WTC11 (cell line): ENCODE results near the gene TSPAN9.
A peak's percentile ranks its signal among the peaks of the same experiment; 100 is the strongest.

ENCODE experiments used
- CTCF ChIP-seq: fragments of 200-600 bp; IDR thresholded peaks from 2 replicates; pipeline ENCODE4 v1.8.0; 2022; ENCODE audit warnings: antibody characterized with exemption
- TF ChIP-seq, protein P1 (sequence below): sonication (generic); formaldehyde crosslinking; IDR thresholded peaks from 2 replicates; pipeline ENCODE4 v1.8.1; 2022; ENCODE audit warnings: mild to moderate bottlenecking, missing genetic modification reagents, moderate library complexity, borderline replicate concordance

DNA sequence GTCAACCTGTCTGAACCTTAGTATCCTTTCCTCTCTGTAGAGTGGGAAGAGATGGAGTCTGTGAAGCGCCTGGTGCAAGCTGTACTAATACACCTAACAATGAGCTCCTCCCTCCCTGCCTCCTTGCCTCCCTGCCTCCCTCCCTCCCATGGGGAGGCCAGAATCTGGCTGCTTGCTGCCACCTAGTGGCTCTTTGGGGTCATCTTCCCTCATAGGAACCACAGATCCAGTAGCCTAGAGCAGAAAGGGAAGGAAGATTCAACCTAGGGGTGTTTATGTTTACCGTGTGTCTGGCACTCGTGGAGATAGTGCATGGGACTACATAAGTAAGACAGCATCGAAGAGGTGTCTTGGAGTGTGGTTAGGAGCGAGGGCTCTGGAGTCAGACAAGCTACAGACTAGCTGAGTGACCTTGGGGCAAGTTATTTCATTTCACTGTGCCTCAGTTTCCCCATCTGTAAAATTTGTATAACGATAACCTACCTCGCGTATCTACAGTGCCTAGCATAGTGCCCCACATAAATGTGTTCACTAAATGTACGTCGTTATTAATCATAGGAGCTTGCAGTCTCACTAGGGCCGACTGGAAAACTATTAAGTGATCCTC lies 35.5 kb upstream of the TSPAN9 start:
- TF ChIP-seq, protein P1, sequence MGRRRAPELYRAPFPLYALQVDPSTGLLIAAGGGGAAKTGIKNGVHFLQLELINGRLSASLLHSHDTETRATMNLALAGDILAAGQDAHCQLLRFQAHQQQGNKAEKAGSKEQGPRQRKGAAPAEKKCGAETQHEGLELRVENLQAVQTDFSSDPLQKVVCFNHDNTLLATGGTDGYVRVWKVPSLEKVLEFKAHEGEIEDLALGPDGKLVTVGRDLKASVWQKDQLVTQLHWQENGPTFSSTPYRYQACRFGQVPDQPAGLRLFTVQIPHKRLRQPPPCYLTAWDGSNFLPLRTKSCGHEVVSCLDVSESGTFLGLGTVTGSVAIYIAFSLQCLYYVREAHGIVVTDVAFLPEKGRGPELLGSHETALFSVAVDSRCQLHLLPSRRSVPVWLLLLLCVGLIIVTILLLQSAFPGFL: no peak
- peak; percentile 62; the same call in 1 of the 2 replicates for TF ChIP-seq CTCF
